Duodenal mucosa (tissue), 2 donors: ENCODE data around the gene MKRN2.

ENCODE experiments used
- H3K27ac ChIP-seq: one replicate; pipeline ENCODE4 v1.7.0; 2013; ENCODE audit warnings: low read depth, low read length
- H3K27me3 ChIP-seq, 2 donors: one replicate each; pipeline ENCODE4 v1.7.0; 2013; ENCODE audit warnings: low read length in 2 of 2, control low read depth in 1 of 2; ENCODE audit not compliant: insufficient read depth in 2 of 2, control insufficient read depth in 1 of 2
- H3K36me3 ChIP-seq, 2 donors: one replicate each; pipeline ENCODE4 v1.7.0; 2013; ENCODE audit warnings: low read length in 2 of 2, control low read depth in 1 of 2; ENCODE audit not compliant: insufficient read depth in 2 of 2, control insufficient read depth in 1 of 2
- H3K4me1 ChIP-seq, 2 donors: one replicate each; pipeline ENCODE4 v1.7.0; 2013; ENCODE audit warnings: low read length in 2 of 2, control low read depth in 1 of 2; ENCODE audit not compliant: insufficient read depth in 2 of 2, control insufficient read depth in 1 of 2
- H3K4me3 ChIP-seq, 2 donors: one replicate each; pipeline ENCODE4 v1.7.0; 2013; ENCODE audit warnings: low read length in 2 of 2, low read depth in 1 of 2
- H3K9ac ChIP-seq, 2 donors: one replicate each; pipeline ENCODE4 v1.7.0; 2013; ENCODE audit warnings: low read length in 2 of 2, low read depth in 1 of 2
- H3K9me3 ChIP-seq, 2 donors: one replicate each; pipeline ENCODE4 v1.7.0; 2013; ENCODE audit warnings: low read length in 2 of 2, control low read depth in 1 of 2; ENCODE audit not compliant: control insufficient read depth in 1 of 2

Gene MKRN2

DNA sequence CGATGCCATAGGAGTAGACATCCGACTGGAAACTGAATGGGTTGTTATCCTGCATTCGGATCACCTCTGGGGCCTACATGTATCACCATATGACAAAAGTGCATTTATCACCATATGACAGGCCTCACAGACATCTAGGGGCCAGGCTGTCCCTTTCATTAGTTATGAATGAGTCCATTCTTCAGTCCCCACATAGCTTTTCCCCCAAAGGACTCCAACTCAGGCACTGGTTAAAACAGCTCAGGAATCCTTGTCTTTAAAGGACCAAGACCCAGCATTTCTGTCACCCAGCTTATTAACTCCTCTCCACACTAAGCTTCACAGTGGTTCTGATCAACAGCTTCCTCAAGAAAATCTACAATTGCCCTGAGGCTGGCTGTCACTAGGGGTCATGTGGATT, 28.3 kb downstream of the MKRN2 start:
- no peaks in the 10 kb centered on the region for H3K9me3 ChIP-seq
- no peak overlapping the region for H3K27ac ChIP-seq
- H3K4me3 ChIP-seq, result no peak overlapping the region
- H3K4me1 ChIP-seq, result no peaks in the 10 kb centered on the region
- no peaks in the 10 kb centered on the region for H3K27me3 ChIP-seq
- no peak overlapping the region for H3K9ac ChIP-seq
- H3K36me3 ChIP-seq, result peaks cover 54 to 85% of the 10 kb centered on the region in 2 donors

DNA sequence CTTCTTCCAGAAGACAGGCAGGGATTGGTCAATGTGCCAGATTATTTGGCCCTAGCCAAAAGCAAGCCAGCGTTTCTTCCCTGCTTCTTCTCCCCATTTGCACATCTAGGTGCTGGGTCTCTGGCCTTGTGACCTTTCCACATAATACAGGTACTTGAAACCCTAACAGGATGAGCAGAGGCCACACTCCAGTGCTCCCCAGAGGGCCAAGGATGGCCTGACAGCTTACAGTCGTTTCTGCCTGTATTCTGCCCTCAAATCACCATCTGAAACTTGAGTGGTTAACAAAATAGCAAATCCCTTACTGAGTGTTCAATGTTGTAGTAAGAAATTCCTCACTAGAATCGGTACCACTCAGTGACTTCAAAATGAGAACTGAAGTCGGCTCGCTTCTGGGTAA, 29.1 kb downstream of the MKRN2 start:
- Histone ChIP-seq H3K36me3 (peaks cover 60 to 88% of the 10 kb centered on the region in 2 donors), H3K27me3 (no peaks in the 10 kb centered on the region), H3K9ac (no peak overlapping the region), H3K4me1 (no peaks in the 10 kb centered on the region), H3K4me3 (no peak overlapping the region), H3K9me3 (no peaks in the 10 kb centered on the region), H3K27ac (no peak overlapping the region)

DNA sequence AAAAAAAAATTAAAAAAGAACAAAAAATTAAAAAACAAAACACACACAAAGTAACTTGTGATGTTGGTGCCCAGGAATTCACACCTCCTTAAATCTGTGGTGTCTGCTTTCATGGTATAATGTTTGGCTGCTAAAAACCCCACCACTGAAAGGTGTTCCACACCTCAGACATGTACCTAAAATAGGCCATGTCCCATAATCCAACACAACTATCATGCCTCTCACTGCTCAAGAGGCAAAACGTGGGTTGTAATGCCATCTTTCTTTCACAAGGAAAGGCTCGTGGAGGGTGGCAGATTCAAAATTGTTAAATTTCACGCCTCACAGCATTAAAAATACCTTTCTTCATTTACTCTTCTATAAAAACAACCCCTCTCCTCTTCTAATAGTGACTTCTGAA, 29.5 kb downstream of the MKRN2 start:
- Histone ChIP-seq H3K9me3 (no peaks in the 10 kb centered on the region), H3K4me3 (no peak overlapping the region), H3K27ac (no peak overlapping the region), H3K27me3 (no peaks in the 10 kb centered on the region), H3K36me3 (peaks cover 65 to 88% of the 10 kb centered on the region in 2 donors), H3K4me1 (no peaks in the 10 kb centered on the region), H3K9ac (no peak overlapping the region)

DNA sequence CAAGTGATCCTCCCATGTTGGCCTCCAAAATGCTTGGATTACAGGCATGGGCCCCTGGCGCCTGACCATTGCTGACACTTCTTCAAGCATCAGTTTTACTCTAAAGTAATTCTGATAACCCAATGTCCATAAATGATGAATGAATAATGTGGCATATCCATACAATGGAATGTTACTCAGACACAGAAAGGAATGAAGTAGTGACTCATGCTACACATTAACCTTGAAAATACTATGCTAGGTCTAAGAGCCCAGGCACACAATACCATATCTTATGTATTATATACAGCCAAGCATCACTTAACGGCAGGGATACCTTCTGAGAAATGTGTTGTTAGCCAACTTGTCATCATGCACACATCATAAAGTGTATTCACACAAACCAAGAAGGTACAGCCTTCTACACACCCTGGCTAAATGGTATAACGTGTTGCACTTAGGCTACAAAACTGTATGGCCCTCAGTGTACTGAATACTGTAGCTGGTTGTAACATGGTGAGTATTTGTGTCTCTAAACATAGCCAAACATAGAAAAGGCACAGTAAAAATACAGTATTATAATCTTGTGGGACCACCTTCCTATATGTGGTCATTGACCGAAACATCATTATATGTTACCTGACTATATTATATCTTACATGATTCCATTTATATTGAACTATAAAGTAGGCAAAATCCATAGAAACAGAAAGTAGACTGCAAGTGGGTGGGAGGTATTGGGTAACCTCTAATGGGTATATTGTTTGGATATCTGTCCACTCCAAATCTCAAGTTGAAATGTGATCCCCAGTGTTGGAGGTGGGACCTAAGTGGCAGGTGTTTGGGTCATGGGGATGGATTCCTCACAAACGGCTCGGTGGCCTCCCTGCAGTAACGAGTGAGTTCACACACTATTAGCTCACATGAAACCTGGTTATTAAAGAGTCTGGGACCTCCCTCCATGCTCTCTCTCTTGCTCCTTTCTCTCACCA, 31.4 kb downstream of the MKRN2 start:
- Histone ChIP-seq H3K9me3 (no peaks in the 10 kb centered on the region), H3K4me3 (no peak overlapping the region), H3K4me1 (no peaks in the 10 kb centered on the region), H3K27me3 (no peaks in the 10 kb centered on the region), H3K27ac (no peak overlapping the region), H3K36me3 (peaks cover 54 to 87% of the 10 kb centered on the region in 2 donors), H3K9ac (no peak overlapping the region)

DNA sequence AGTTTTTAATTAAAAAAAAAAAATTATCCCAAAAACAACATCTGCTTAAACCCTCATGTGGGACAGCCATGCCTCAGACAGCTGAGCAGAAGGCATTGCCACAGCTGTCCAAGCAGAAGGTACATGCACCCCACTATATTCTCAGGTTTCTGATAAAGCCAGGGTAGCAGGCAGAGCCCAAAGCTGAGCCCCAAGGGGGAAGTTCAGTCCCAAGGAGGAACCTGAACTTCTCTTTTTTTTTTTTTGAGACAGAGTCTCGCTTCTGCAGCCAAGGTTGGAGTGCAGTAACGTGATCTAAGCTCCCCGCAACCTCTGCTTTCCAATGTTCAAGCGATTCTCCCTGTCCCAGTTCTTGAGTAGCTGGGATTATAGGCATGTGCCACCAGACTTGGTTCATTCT, 33.2 kb downstream of the MKRN2 start:
- Histone ChIP-seq H3K9ac (no peak overlapping the region), H3K9me3 (no peaks in the 10 kb centered on the region), H3K27me3 (no peaks in the 10 kb centered on the region), H3K27ac (no peak overlapping the region), H3K4me1 (no peaks in the 10 kb centered on the region), H3K4me3 (no peak overlapping the region), H3K36me3 (peaks cover 48 to 85% of the 10 kb centered on the region in 2 donors)

DNA sequence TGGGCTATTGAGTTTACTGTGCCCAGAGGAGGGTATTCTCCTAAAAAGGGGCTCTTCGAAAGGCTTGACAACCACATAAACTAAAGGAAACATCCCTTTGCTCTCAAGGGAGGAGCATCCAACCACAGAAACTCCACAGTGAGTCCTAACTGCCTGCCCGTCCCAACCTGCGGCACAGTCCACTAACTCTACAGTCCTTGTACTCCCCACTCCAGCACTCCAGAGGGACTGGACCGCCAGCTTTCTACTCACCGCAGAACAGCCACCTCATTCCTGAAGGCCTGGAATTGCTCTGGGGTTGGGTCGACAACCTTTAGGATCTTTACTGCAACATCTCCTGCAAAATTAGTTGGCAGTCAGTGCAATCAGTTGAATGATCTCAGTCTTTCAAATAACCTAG, 34.6 kb downstream of the MKRN2 start:
- no peaks in the 10 kb centered on the region for H3K4me1 ChIP-seq
- no peak overlapping the region for H3K4me3 ChIP-seq
- H3K27ac ChIP-seq, result no peak overlapping the region
- H3K27me3 ChIP-seq, result no peaks in the 10 kb centered on the region
- no peak overlapping the region for H3K9ac ChIP-seq
- H3K36me3 ChIP-seq, result peaks cover 39 to 82% of the 10 kb centered on the region in 2 donors
- no peaks in the 10 kb centered on the region for H3K9me3 ChIP-seq

DNA sequence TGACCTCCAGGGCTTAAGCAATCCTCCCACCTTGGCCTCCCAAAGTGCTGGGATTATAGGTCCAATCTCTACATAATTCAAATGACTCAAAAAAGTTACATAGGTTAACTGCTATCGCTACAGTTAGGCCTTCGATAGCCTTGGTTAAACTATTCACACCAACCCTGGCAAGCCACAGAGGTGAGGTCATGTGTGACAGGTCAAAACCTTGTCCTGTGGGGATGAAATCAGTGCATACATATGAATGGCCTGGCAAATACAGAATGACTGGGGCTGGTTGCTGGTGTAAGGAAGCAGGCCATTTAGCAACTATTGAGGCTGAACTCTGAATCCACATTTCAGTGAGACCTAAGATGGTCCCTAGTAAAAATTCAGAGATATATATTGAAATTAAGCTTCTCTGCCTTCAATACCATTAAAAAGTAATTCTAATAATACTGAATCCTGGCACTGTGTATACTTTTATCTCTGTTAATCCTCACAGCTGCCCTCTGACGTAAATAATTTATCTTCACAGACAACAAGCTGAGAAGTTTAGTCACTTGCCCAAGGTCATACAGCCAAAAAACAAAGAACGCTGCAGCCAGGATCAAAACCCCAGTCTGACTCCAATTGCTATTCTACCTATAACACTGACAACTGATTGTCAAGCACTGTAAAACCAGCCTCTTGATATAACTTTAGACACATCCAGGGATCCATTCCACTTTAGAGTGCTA, 35.3 kb downstream of the MKRN2 start:
- no peak overlapping the region for H3K27ac ChIP-seq
- H3K27me3 ChIP-seq, result no peaks in the 10 kb centered on the region
- no peak overlapping the region for H3K4me3 ChIP-seq
- no peak overlapping the region for H3K9ac ChIP-seq
- H3K4me1 ChIP-seq, result no peaks in the 10 kb centered on the region
- no peaks in the 10 kb centered on the region for H3K9me3 ChIP-seq
- peaks cover 40 to 85% of the 10 kb centered on the region in 2 donors for H3K36me3 ChIP-seq

DNA sequence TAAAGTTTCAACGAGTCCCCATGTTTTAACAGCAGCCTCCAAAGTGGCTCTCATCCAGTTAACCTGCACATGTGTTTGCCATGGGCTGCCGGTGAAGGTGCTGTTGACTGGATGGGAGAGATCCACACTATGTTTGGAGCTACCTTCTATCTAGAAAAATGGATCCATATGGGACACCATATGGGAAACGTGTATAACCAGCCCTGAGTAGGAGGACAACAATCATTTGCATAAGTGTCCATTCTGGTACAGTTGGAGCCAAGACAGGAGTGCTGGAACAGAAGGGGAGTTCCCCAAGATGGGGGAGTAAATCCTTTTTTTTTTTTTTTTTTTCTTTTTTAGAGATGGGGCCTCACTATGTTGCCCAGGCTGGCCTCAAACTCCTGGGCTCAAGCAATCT, 36.6 kb downstream of the MKRN2 start:
- Histone ChIP-seq H3K9ac (no peak overlapping the region), H3K27me3 (no peaks in the 10 kb centered on the region), H3K27ac (no peak overlapping the region), H3K4me3 (no peak overlapping the region), H3K36me3 (peaks cover 34 to 84% of the 10 kb centered on the region in 2 donors), H3K4me1 (no peaks in the 10 kb centered on the region), H3K9me3 (no peaks in the 10 kb centered on the region)

DNA sequence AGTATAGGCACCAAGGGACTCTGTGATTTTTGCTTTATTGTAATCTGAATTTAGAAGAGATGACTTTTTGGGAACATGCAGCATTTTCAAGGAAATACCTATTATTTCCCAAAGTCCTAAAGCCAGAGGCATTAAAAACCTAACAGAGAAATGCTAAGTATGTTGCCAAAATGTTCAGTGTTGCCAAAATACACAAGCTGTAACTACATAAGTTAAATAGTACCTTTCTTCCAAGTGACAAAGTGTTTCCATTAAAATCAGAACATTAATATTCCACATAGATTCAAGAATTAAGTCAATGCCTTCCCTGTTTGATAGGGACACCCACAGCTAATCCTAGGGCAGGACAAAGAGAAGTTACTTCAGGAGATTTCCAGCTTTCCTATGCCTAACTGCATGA, 42.0 kb downstream of the MKRN2 start:
- Histone ChIP-seq H3K27me3 (no peaks in the 10 kb centered on the region), H3K27ac (no peak overlapping the region), H3K4me3 (no peak overlapping the region), H3K9ac (no peak overlapping the region), H3K9me3 (no peaks in the 10 kb centered on the region), H3K4me1 (no peaks in the 10 kb centered on the region), H3K36me3 (peaks cover 32 to 90% of the 10 kb centered on the region in 2 donors)

DNA sequence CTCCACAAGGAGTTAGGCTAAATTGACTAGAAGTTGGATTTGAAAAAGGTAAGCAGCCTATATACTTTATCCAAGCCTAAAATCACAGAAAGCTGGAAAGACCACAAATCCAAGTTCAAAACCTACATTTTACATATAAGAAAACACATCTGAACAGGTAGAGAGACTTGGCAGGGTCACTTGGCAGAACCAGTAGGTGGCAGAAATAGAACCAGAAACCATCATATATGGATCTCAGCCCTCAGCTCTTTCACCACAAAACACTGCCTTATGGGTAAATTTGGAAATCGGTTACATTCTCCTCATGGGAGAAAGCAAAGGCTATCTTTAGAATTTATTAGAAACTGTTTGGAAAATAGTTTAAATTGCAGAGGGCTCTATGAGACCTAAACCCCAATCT, 44.2 kb downstream of the MKRN2 start:
- no peaks in the 10 kb centered on the region for H3K27me3 ChIP-seq
- H3K36me3 ChIP-seq, result peaks cover 30 to 91% of the 10 kb centered on the region in 2 donors
- no peaks in the 10 kb centered on the region for H3K4me1 ChIP-seq
- H3K9ac ChIP-seq, result no peak overlapping the region
- H3K27ac ChIP-seq, result no peak overlapping the region
- no peak overlapping the region for H3K4me3 ChIP-seq
- no peaks in the 10 kb centered on the region for H3K9me3 ChIP-seq
